ENCODE data around the gene ECHDC3. TPM values are rescaled to one million over a fixed set of nuclear protein-coding genes. Genes with fewer than 3 reads are reported as not detected.

ECHDC3 gene
- total and polyA plus RNA-seq, 2 of the 13 experiments (the other 11 are each of a cell fraction or from before 2014, with no cell fraction given): not detected

DNA sequence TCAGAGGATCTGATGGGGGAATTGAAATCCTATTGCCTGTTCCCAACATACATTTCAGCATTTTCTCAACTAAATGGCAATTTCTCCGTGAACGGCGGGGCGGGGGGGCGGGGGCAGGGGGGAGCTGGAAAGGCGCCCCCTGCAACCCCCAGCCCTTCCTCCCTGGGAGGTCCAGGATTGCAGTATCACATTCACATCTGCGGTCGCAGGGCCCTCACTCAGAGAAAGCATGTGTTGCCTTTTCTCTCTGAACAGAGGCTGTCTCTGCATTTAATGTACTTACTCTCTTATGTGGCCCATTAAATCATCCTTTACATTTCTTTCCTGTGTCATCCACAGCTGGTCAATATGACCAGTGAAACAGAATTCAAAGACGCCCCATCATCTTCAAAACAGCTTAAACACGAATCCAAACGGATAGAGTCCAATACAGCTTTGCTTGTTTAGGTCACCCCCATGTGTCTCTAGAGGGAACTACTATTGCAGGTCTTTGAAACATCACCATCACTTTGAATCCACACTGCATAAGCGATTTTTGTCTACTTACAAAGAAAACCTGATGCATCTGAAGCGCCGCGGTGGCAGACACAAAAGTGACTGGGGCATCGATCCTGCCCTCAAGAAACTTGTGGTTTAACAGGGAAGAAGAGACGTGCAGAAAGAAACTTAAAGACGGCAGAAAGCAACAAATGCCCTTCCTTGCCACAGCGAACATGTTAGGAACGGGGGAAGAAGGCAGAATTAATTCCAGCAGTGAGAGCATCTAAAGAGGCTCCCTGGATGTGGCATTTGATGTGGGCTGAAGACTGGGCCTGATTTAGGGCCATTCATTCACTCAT lies 17.0 kb upstream of the ECHDC3 start (continued):
- TF ChIP-seq MBNL3 (CRISPR knock-in tag; conservative IDR thresholded peaks at IDR 0.05) (no peak), ZNF780A (CRISPR knock-in tag; IDR thresholded peaks at IDR 0.05) (no peak), TAF1 (CRISPR knock-in tag; IDR thresholded peaks at IDR 0.05) (no peak), ZNF567 (CRISPR knock-in tag; IDR thresholded peaks at IDR 0.05; ENCODE audit: borderline replicate concordance) (no peak), ZBTB42 (CRISPR knock-in tag; IDR thresholded peaks at IDR 0.05) (no peak), RXRA (CRISPR knock-in tag; IDR thresholded peaks at IDR 0.05) (no peak), FOXA3 (CRISPR knock-in tag; IDR thresholded peaks at IDR 0.05) (peak; percentile 36; the same call in 1 of the 2 replicates), NFKB2 (CRISPR knock-in tag; IDR thresholded peaks at IDR 0.05; ENCODE audit: borderline replicate concordance) (no peak), ZNF44 (CRISPR knock-in tag; IDR thresholded peaks at IDR 0.05) (no peak), KLF16 (CRISPR knock-in tag; IDR thresholded peaks at IDR 0.05) (peak in 1 of 2 experiments; percentile 35; a peak in 1 of 4 replicates), ARHGAP35 (CRISPR knock-in tag; IDR thresholded peaks at IDR 0.05; ENCODE audit: borderline replicate concordance) (no peak), SYNCRIP (IDR thresholded peaks at IDR 0.05; ENCODE audit: insufficient read depth, low read depth, low read length) (no peak), ZNF484 (CRISPR knock-in tag; IDR thresholded peaks at IDR 0.05; ENCODE audit: borderline replicate concordance, low read depth) (no peak), TOE1 (CRISPR knock-in tag; IDR thresholded peaks at IDR 0.05) (no peak), SIN3A (IDR thresholded peaks at IDR 0.05; ENCODE audit: borderline replicate concordance, low read depth, low read length) (no peak), HDAC2 (CRISPR knock-in tag; IDR thresholded peaks at IDR 0.05) (peak; percentile 57), ZNF10 (CRISPR knock-in tag; IDR thresholded peaks at IDR 0.05; ENCODE audit: borderline replicate concordance, low read depth) (no peak), FOXO1 (CRISPR knock-in tag; IDR thresholded peaks at IDR 0.05) (no peak), HMG20A (CRISPR knock-in tag; IDR thresholded peaks at IDR 0.05; ENCODE audit: borderline replicate concordance) (peak; percentile 44; the same call in 1 of the 2 replicates)
- TF ChIP-seq, protein P1, sequence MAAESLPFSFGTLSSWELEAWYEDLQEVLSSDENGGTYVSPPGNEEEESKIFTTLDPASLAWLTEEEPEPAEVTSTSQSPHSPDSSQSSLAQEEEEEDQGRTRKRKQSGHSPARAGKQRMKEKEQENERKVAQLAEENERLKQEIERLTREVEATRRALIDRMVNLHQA (CRISPR knock-in tag; IDR thresholded peaks at IDR 0.05): no peak
- TF ChIP-seq, protein P2, sequence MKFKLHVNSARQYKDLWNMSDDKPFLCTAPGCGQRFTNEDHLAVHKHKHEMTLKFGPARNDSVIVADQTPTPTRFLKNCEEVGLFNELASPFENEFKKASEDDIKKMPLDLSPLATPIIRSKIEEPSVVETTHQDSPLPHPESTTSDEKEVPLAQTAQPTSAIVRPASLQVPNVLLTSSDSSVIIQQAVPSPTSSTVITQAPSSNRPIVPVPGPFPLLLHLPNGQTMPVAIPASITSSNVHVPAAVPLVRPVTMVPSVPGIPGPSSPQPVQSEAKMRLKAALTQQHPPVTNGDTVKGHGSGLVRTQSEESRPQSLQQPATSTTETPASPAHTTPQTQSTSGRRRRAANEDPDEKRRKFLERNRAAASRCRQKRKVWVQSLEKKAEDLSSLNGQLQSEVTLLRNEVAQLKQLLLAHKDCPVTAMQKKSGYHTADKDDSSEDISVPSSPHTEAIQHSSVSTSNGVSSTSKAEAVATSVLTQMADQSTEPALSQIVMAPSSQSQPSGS (CRISPR knock-in tag; IDR thresholded peaks at IDR 0.05): peak; percentile 23; the same call in 1 of the 2 replicates
- TF ChIP-seq, protein P3, sequence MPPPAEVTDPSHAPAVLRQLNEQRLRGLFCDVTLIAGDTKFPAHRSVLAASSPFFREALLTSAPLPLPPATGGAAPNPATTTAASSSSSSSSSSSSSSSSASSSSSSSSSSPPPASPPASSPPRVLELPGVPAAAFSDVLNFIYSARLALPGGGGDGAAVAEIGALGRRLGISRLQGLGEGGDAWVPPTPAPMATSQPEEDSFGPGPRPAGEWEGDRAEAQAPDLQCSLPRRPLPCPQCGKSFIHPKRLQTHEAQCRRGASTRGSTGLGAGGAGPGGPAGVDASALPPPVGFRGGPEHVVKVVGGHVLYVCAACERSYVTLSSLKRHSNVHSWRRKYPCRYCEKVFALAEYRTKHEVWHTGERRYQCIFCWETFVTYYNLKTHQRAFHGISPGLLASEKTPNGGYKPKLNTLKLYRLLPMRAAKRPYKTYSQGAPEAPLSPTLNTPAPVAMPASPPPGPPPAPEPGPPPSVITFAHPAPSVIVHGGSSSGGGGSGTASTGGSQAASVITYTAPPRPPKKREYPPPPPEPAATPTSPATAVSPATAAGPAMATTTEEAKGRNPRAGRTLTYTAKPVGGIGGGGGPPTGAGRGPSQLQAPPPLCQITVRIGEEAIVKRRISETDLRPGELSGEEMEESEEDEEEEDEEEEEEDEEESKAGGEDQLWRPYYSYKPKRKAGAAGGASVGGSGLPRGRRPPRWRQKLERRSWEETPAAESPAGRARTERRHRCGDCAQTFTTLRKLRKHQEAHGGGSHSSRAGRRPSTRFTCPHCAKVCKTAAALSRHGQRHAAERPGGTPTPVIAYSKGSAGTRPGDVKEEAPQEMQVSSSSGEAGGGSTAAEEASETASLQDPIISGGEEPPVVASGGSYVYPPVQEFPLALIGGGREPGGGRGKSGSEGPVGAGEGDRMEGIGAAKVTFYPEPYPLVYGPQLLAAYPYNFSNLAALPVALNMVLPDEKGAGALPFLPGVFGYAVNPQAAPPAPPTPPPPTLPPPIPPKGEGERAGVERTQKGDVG (CRISPR knock-in tag; IDR thresholded peaks at IDR 0.05; ENCODE audit: borderline replicate concordance): no peak
- TF ChIP-seq, protein P4, sequence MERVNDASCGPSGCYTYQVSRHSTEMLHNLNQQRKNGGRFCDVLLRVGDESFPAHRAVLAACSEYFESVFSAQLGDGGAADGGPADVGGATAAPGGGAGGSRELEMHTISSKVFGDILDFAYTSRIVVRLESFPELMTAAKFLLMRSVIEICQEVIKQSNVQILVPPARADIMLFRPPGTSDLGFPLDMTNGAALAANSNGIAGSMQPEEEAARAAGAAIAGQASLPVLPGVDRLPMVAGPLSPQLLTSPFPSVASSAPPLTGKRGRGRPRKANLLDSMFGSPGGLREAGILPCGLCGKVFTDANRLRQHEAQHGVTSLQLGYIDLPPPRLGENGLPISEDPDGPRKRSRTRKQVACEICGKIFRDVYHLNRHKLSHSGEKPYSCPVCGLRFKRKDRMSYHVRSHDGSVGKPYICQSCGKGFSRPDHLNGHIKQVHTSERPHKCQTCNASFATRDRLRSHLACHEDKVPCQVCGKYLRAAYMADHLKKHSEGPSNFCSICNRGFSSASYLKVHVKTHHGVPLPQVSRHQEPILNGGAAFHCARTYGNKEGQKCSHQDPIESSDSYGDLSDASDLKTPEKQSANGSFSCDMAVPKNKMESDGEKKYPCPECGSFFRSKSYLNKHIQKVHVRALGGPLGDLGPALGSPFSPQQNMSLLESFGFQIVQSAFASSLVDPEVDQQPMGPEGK (CRISPR knock-in tag; IDR thresholded peaks at IDR 0.05): peak; percentile 24; the same call in 1 of the 2 replicates

All from HepG2 (cell line).